Caki2 (cell line): ENCODE results near the gene CYLD. TPM values are rescaled to one million over a fixed set of nuclear protein-coding genes. Genes with fewer than 3 reads are reported as not detected.

Experiments
- DNase-seq: peaks from one replicate; pipeline ENCODE4 v3.0.0-alpha.2; 2015; ENCODE audit warnings: low read depth
- in situ Hi-C: cut with HindIII; loops from 2 replicates; pipeline ENCODE4 v1.10.0; 2016; ENCODE audit warnings: low sequenced_read_pairs, low pct_unique_long_range_greater_than_20kb, mixed read lengths
- total RNA-seq: library from RNA; depleted of rRNA; stranded (reverse); fragments of >200 nt; shearing (Covaris generic); gene quantifications from 2 replicates; pipeline ENCODE4 v1.2.3, GENCODE V29; 2014; ENCODE audit warnings: low replicate concordance

CYLD gene
- total RNA-seq, 1 experiment from 2014 or later: 6.2 TPM

- in situ Hi-C loops: no loop called here
- DNase-seq: no peak
These were observed 20.4 kb downstream of the CYLD start for GRCh38 chr16:50762241-50762640.

- in situ Hi-C loops: no loop called here
- DNase-seq: no peak
These were observed 21.3 kb downstream of the CYLD start for GRCh38 chr16:50763211-50763610.

- DNase-seq: no peak
- in situ Hi-C loops: no loop called here
These were observed 23.4 kb downstream of the CYLD start for GRCh38 chr16:50765260-50765659.

- in situ Hi-C loops: no loop called here
- no peak for DNase-seq
These were observed 24.0 kb downstream of the CYLD start for GRCh38 chr16:50765861-50766260.

- DNase-seq: no peak
- in situ Hi-C loops: no loop called here
These were observed 25.3 kb downstream of the CYLD start for GRCh38 chr16:50767197-50767596.

- DNase-seq: no peak
These were observed 29.5 kb downstream of the CYLD start for GRCh38 chr16:50771366-50771765.

GRCh38 chr16:50774405-50774804 lies 32.5 kb downstream of the CYLD start:
- in situ Hi-C loops: no loop called here
- no peak for DNase-seq

More at GRCh38 chr16:50771366-50771765, 29.5 kb downstream of the CYLD start:
- in situ Hi-C loops: no loop called here

GRCh38 chr16:50774960-50775359 lies 33.1 kb downstream of the CYLD start:
- in situ Hi-C loops: no loop called here

GRCh38 chr16:50776037-50776436 lies 34.2 kb downstream of the CYLD start:
- in situ Hi-C loops: no loop called here
- no peak for DNase-seq

More at GRCh38 chr16:50774960-50775359, 33.1 kb downstream of the CYLD start:
- DNase-seq: no peak

- in situ Hi-C loops: no loop called here
- no peak for DNase-seq
These were observed 36.6 kb downstream of the CYLD start for GRCh38 chr16:50778284-50779163.

- in situ Hi-C loops: no loop called here
- DNase-seq: no peak
These were observed 39.2 kb downstream of the CYLD start for GRCh38 chr16:50781043-50781442.

- in situ Hi-C loops: no loop called here
- DNase-seq: no peak
These were observed 39.6 kb downstream of the CYLD start for GRCh38 chr16:50781518-50781917.

- in situ Hi-C loops: no loop called here
- no peak for DNase-seq
These were observed 47.9 kb downstream of the CYLD start for GRCh38 chr16:50789757-50790156.

- in situ Hi-C loops: no loop called here
- DNase-seq: no peak
These were observed 49.6 kb downstream of the CYLD start for GRCh38 chr16:50791522-50791921.

GRCh38 chr16:50796829-50797228 lies 54.9 kb downstream of the CYLD start:
- in situ Hi-C loops: no loop called here

GRCh38 chr16:50797456-50797855 lies 55.6 kb downstream of the CYLD start:
- DNase-seq: no peak
- in situ Hi-C loops: no loop called here

More at GRCh38 chr16:50796829-50797228, 54.9 kb downstream of the CYLD start:
- no peak for DNase-seq

GRCh38 chr16:50800074-50800473 lies 58.2 kb downstream of the CYLD start:
- in situ Hi-C loops: no loop called here
- DNase-seq: no peak

GRCh38 chr16:50801036-50801435 lies 59.1 kb downstream of the CYLD start:
- in situ Hi-C loops: no loop called here
- no peak for DNase-seq

- DNase-seq: no peak
- in situ Hi-C loops: no loop called here
These were observed 60.1 kb downstream of the CYLD start for GRCh38 chr16:50802000-50802399.

- in situ Hi-C loops: no loop called here
- DNase-seq: no peak
These were observed 61.1 kb downstream of the CYLD start for GRCh38 chr16:50802961-50803360.
